Raji (cell line): ENCODE results near the gene GALNT8.

Source experiments
- POLR2A ChIP-seq: IDR thresholded peaks from 2 replicates; pipeline ENCODE4 v1.6.1; 2011; ENCODE audit warnings: low read depth, low read length, control low read depth; ENCODE audit not compliant: insufficient read depth

Gene GALNT8

GRCh38 chr12:4719821-4720636, at the start of gene GALNT8:
Gene GALNT8 (plus strand): TSS chr12:4720400. CDS start chr12:4720678, 278 bp downstream.
- no peak for TF ChIP-seq POLR2A

- no peak for TF ChIP-seq POLR2A
Observed at GRCh38 chr12:4679711-4680110, 40.5 kb upstream of the GALNT8 start.

- no peak for TF ChIP-seq POLR2A
Observed at GRCh38 chr12:4681732-4682131, 38.5 kb upstream of the GALNT8 start.

GRCh38 chr12:4685317-4685716, 34.9 kb upstream of the GALNT8 start:
- no peak for TF ChIP-seq POLR2A

- no peak for TF ChIP-seq POLR2A
Observed at GRCh38 chr12:4690760-4691159, 29.4 kb upstream of the GALNT8 start.

GRCh38 chr12:4700621-4701026, 19.6 kb upstream of the GALNT8 start:
- TF ChIP-seq POLR2A = no peak

- TF ChIP-seq POLR2A = no peak
Observed at GRCh38 chr12:4701395-4702190, 18.6 kb upstream of the GALNT8 start.

- TF ChIP-seq POLR2A = no peak
Observed at GRCh38 chr12:4703676-4704075, 16.5 kb upstream of the GALNT8 start.

- TF ChIP-seq POLR2A = no peak
Observed at GRCh38 chr12:4705824-4706223, 14.4 kb upstream of the GALNT8 start.

GRCh38 chr12:4707306-4707705, 12.9 kb upstream of the GALNT8 start:
- TF ChIP-seq POLR2A = no peak

- no peak for TF ChIP-seq POLR2A
Observed at GRCh38 chr12:4710113-4710512, 10.1 kb upstream of the GALNT8 start.

- no peak for TF ChIP-seq POLR2A
Observed at GRCh38 chr12:4714879-4715278, 5.3 kb upstream of the GALNT8 start.

GRCh38 chr12:4717806-4718205, 2.4 kb upstream of the GALNT8 start:
- TF ChIP-seq POLR2A = no peak

- TF ChIP-seq POLR2A = no peak
Observed at GRCh38 chr12:4720637-4720995, 416 bp downstream of the GALNT8 start.

GRCh38 chr12:4723226-4723625, 3.0 kb downstream of the GALNT8 start:
- no peak for TF ChIP-seq POLR2A

- TF ChIP-seq POLR2A = no peak
Observed at GRCh38 chr12:4725057-4725456, 4.9 kb downstream of the GALNT8 start.

- TF ChIP-seq POLR2A = no peak
Observed at GRCh38 chr12:4734625-4735340, 14.6 kb downstream of the GALNT8 start.
